Activated CD4-positive, alpha-beta T cell treated with anti-CD3 and anti-CD28 coated beads, Interleukin-2, amount 50 U/mL, for 16 hours (primary cell): ENCODE measurements around the gene VNN1.
"Not testable (repeated sequence)": the region's sequence is repeated elsewhere in the genome, so short reads cannot be mapped to it uniquely, and the experiment has no call there.

Source experiments
- DNase-seq: peaks from one replicate; pipeline ENCODE4 v3.0.0-alpha.2; 2020

The VNN1 gene

GRCh38 chr6:132666118-132666517, 47.7 kb downstream of the VNN1 start:
- no peak for DNase-seq

GRCh38 chr6:132664309-132665034, 49.4 kb downstream of the VNN1 start:
- no peak for DNase-seq

DNA sequence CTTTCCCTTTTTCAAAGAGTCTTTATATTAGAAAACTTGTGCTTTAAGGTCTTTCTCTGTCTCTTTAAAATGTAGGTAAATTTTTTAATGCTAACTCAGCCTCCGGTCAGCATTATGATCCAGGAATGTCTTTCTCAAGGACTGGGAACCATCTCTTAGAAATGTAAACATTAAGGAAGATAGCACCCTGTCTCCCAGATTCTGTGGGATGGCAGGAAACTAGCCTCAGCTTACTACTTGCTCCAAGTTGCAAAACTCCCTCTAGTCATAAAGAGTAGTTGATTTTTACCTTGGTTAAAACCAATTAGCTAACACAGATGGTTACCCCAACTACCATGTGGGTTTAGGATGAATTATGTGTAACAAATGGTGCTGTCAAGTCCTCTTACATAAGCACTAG, 50.2 kb downstream of the VNN1 start:
- DNase-seq, result no peak

DNA sequence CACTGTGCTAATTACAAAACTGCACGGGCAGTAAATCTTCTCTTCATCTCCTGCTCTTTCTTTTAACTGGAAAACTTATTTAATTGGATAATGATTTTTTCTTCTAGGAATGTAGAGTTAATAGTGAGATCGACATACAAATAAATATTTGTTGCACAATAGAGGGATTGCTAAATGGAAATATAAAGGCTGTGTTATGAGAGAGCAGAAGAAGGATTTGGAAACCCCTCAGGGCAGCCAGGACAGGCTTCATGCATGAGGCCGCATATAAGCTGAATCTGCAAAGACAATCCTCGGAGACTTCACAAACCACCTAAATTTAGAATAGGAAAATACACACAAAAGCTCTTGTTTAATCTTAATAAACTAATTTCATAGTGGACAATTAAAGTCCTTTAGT, 51.9 kb downstream of the VNN1 start:
- no peak for DNase-seq

DNA sequence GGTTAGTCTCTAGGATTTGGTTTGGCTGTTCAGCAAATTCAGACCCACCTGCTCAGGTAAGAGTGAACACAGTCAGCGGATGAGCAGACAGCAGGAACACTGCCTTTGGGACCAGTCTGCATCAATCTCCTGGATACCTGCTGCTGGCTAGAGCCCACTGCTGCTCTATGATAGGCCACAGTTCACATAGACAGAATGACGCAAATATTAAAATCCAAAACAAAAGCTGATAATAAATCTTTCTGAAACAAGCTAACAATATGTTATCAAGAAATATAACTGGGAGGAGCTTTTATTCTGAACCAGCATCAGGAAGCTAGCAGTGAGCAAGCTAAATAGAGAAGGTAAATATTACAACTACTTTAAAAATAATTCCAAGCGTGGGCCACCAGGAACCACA, 54.8 kb downstream of the VNN1 start, which contains the start of gene TAAR1:
TSS of gene TAAR1 (minus strand) at position 101 of the 400 bp plus-strand sequence. CDS start 13,179 bp downstream, outside the sequence.
- no peak for DNase-seq

DNA sequence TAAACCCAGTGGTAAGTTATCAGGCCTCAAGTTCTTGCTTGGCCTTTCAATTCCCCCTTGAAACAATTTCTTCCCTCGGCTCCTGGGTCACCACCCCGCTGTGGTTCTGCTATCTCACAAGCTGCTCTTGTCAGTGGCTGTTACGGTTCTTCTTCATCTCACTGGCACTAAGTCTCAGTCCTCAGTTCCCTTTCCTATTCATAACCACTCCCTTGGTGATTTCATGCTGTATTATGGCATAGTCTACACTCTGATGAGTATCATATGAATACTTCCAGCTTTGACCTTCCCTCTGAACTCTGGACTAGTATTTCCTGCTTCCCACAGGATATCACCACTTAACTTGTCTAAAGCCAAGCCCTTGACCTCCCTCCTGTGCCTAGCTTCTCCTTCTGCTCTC, 62.8 kb downstream of the VNN1 start:
- no peak for DNase-seq

GRCh38 chr6:132650429-132650828, 63.4 kb downstream of the VNN1 start:
- DNase-seq, result no peak

GRCh38 chr6:132648828-132649227, 65.0 kb downstream of the VNN1 start:
- no peak for DNase-seq

- peak; percentile 64 for DNase-seq
Observed at GRCh38 chr6:132648356-132648755, 65.5 kb downstream of the VNN1 start.

DNA sequence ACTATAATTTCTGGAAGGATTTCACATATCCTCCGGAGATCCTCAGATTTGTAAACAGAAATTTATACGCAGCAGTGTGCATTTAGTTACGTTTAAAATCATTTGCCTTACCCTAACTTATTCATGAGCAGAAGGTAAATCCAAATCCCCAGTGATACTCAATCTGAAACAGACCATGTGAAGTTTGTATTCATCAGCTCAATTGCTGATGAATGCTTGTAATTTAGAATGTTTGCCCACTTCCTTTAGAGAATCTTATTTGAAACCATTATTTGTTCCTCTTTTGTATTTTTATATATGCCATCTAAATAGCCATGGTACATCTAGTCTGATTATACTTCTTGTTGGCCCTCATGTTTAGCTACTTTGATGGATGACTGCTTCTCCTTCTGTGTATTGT, 70.3 kb downstream of the VNN1 start:
- DNase-seq, result no peak

GRCh38 chr6:132637135-132637534, 76.7 kb downstream of the VNN1 start:
- not testable (repeated sequence) for DNase-seq

- not testable (repeated sequence) for DNase-seq
Observed at GRCh38 chr6:132635906-132636305, 77.9 kb downstream of the VNN1 start.

DNA sequence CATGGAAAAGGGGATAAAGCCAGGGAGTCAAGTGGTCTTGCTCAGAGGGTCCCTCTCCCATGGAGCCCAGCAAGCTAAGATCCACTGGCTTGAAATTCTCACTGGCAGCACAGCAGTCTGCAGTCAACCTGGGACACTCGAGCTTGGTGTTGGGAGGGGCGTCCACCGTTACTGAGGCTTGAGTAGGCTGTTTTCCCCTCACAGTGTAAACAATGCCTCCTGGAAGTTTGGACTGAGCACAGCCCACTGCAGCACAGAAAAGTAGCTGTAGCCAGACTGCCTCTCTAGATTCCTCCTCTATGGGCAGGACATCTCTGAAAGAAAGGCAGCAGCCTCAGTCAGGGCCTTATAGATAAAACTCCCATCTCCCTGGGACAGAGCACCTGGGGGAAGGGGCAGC, 78.6 kb downstream of the VNN1 start:
- not testable (repeated sequence) for DNase-seq

- no peak for DNase-seq
Observed at GRCh38 chr6:132634796-132635195, 79.1 kb downstream of the VNN1 start.

- DNase-seq, result no peak
Observed at GRCh38 chr6:132633362-132633761, 80.5 kb downstream of the VNN1 start.
